HG03095 (cell line): ENCODE data around the gene FLNB.

Source experiments
- ATAC-seq: cut with Tn5 transposase; IDR thresholded peaks from one replicate; pipeline ENCODE4 v1.9.1; 2021; ENCODE audit warnings: moderate library complexity; ENCODE audit not compliant: unreplicated experiment

FLNB gene

GRCh38 chr3:58130591-58130990 is 122.4 kb downstream of the FLNB start:
- ATAC-seq = no peak

- no peak for ATAC-seq
These were observed 123.0 kb downstream of the FLNB start for GRCh38 chr3:58131101-58131825.

- ATAC-seq = no peak
These were observed 124.6 kb downstream of the FLNB start for GRCh38 chr3:58132850-58133249.

- ATAC-seq = no peak
These were observed 126.2 kb downstream of the FLNB start for GRCh38 chr3:58134468-58134867.

GRCh38 chr3:58135712-58136543 is 127.7 kb downstream of the FLNB start:
- no peak for ATAC-seq

GRCh38 chr3:58137306-58137705 is 129.1 kb downstream of the FLNB start:
- no peak for ATAC-seq

- ATAC-seq = no peak
These were observed 133.6 kb downstream of the FLNB start for GRCh38 chr3:58141766-58142345.

- ATAC-seq = no peak
These were observed 135.3 kb downstream of the FLNB start for GRCh38 chr3:58143417-58144055.

- no peak for ATAC-seq
These were observed 136.5 kb downstream of the FLNB start for GRCh38 chr3:58144478-58145325.

GRCh38 chr3:58148049-58148448 is 139.8 kb downstream of the FLNB start:
- ATAC-seq = no peak

GRCh38 chr3:58150130-58150809 is 142.0 kb downstream of the FLNB start:
- ATAC-seq = no peak

GRCh38 chr3:58150810-58151199 is 142.6 kb downstream of the FLNB start:
- ATAC-seq = no peak

- ATAC-seq = no peak
These were observed 143.4 kb downstream of the FLNB start for GRCh38 chr3:58151637-58152036.

GRCh38 chr3:58152225-58153015 is 144.2 kb downstream of the FLNB start:
- ATAC-seq = no peak

- no peak for ATAC-seq
These were observed 145.1 kb downstream of the FLNB start for GRCh38 chr3:58153371-58153770.

- no peak for ATAC-seq
These were observed 146.6 kb downstream of the FLNB start for GRCh38 chr3:58154626-58155449.

- no peak for ATAC-seq
These were observed 147.6 kb downstream of the FLNB start for GRCh38 chr3:58155838-58156237.

- ATAC-seq = no peak
These were observed 149.5 kb downstream of the FLNB start for GRCh38 chr3:58157700-58158099.
